ENCODE measurements around the gene GPX8.
A peak's percentile ranks its signal among the peaks of the same experiment; 100 is the strongest.

GPX8 gene

GRCh38 chr5:55180016-55180415 lies 20.0 kb downstream of the GPX8 start:
- no peaks in the 10 kb centered on the region for H4K20me1 ChIP-seq (ENCODE audit: insufficient read depth, low read length)
- no peak for DNase-seq
- no peak overlapping the region for H3K4me2 ChIP-seq (ENCODE audit: insufficient read depth, low read length)
- ATAC-seq (ENCODE audit: insufficient read depth, low read depth), result no peak
- H3K4me1 ChIP-seq (ENCODE audit: insufficient read depth, low read length), result no peaks in the 10 kb centered on the region
- H3K4me3 ChIP-seq (ENCODE audit: low read depth in 1 of 2, low read length in 2 of 2), result no peak overlapping the region
- no peak overlapping the region for H2AFZ ChIP-seq (ENCODE audit: low read depth, low read length)
- H3K9me3 ChIP-seq (ENCODE audit: insufficient read depth, low read length, severe bottlenecking), result no peaks in the 10 kb centered on the region
- TF ChIP-seq EZH2 (IDR thresholded peaks at IDR 0.05; ENCODE audit: borderline replicate concordance, low read depth, low read length, severe bottlenecking), result no peak
- TF ChIP-seq, protein P1, sequence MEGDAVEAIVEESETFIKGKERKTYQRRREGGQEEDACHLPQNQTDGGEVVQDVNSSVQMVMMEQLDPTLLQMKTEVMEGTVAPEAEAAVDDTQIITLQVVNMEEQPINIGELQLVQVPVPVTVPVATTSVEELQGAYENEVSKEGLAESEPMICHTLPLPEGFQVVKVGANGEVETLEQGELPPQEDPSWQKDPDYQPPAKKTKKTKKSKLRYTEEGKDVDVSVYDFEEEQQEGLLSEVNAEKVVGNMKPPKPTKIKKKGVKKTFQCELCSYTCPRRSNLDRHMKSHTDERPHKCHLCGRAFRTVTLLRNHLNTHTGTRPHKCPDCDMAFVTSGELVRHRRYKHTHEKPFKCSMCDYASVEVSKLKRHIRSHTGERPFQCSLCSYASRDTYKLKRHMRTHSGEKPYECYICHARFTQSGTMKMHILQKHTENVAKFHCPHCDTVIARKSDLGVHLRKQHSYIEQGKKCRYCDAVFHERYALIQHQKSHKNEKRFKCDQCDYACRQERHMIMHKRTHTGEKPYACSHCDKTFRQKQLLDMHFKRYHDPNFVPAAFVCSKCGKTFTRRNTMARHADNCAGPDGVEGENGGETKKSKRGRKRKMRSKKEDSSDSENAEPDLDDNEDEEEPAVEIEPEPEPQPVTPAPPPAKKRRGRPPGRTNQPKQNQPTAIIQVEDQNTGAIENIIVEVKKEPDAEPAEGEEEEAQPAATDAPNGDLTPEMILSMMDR (IDR thresholded peaks at IDR 0.05; ENCODE audit: borderline replicate concordance, extremely low read depth, low read length, poor library complexity, severe bottlenecking), result no peak
- no peak overlapping the region for H3K27ac ChIP-seq (ENCODE audit: low read length)
- no peak overlapping the region for H3K9ac ChIP-seq (ENCODE audit: low read depth, low read length)
- no peaks in the 10 kb centered on the region for H3K36me3 ChIP-seq (ENCODE audit: insufficient read depth, low read length)
- H3K27me3 ChIP-seq (ENCODE audit: insufficient read depth, low read length, poor library complexity), result peaks cover 20% of the 10 kb centered on the region
- H3K79me2 ChIP-seq (ENCODE audit: insufficient read depth, low read length), result no peaks in the 10 kb centered on the region

GRCh38 chr5:55187370-55187769 lies 27.4 kb downstream of the GPX8 start:
- no peaks in the 10 kb centered on the region for H3K9me3 ChIP-seq (ENCODE audit: insufficient read depth, low read length, severe bottlenecking)
- no peak overlapping the region for H3K9ac ChIP-seq (ENCODE audit: low read depth, low read length)
- DNase-seq (no peak), ATAC-seq (ENCODE audit: insufficient read depth, low read depth) (no peak)
- H3K4me2 ChIP-seq (ENCODE audit: insufficient read depth, low read length), result no peak overlapping the region
- no peaks in the 10 kb centered on the region for H3K4me1 ChIP-seq (ENCODE audit: insufficient read depth, low read length)
- H3K27me3 ChIP-seq (ENCODE audit: insufficient read depth, low read length, poor library complexity), result peaks cover 27% of the 10 kb centered on the region
- no peaks in the 10 kb centered on the region for H3K79me2 ChIP-seq (ENCODE audit: insufficient read depth, low read length)
- H4K20me1 ChIP-seq (ENCODE audit: insufficient read depth, low read length), result no peaks in the 10 kb centered on the region
- H3K4me3 ChIP-seq (ENCODE audit: low read depth in 1 of 2, low read length in 2 of 2), result no peak overlapping the region
- TF ChIP-seq, protein P1 (IDR thresholded peaks at IDR 0.05; ENCODE audit: borderline replicate concordance, extremely low read depth, low read length, poor library complexity, severe bottlenecking), result peak; percentile 48
- TF ChIP-seq EZH2 (IDR thresholded peaks at IDR 0.05; ENCODE audit: borderline replicate concordance, low read depth, low read length, severe bottlenecking), result no peak
- H3K27ac ChIP-seq (ENCODE audit: low read length), result no peak overlapping the region
- no peak overlapping the region for H2AFZ ChIP-seq (ENCODE audit: low read depth, low read length)
- H3K36me3 ChIP-seq (ENCODE audit: insufficient read depth, low read length), result no peaks in the 10 kb centered on the region

GRCh38 chr5:55188656-55189540 lies 28.9 kb downstream of the GPX8 start:
- Histone ChIP-seq H3K27me3 (ENCODE audit: insufficient read depth, low read length, poor library complexity) (peaks cover 40% of the 10 kb centered on the region), H3K79me2 (ENCODE audit: insufficient read depth, low read length) (no peaks in the 10 kb centered on the region), H3K27ac (ENCODE audit: low read length) (no peak overlapping the region), H3K36me3 (ENCODE audit: insufficient read depth, low read length) (no peaks in the 10 kb centered on the region), H4K20me1 (ENCODE audit: insufficient read depth, low read length) (no peaks in the 10 kb centered on the region), H3K4me1 (ENCODE audit: insufficient read depth, low read length) (no peaks in the 10 kb centered on the region), H3K9me3 (ENCODE audit: insufficient read depth, low read length, severe bottlenecking) (no peaks in the 10 kb centered on the region), H3K4me2 (ENCODE audit: insufficient read depth, low read length) (no peak overlapping the region), H2AFZ (ENCODE audit: low read depth, low read length) (no peak overlapping the region), H3K4me3 (ENCODE audit: low read depth in 1 of 2, low read length in 2 of 2) (no peak overlapping the region), H3K9ac (ENCODE audit: low read depth, low read length) (no peak overlapping the region)
- DNase-seq (no peak), ATAC-seq (ENCODE audit: insufficient read depth, low read depth) (no peak)
- no peak for TF ChIP-seq EZH2 (IDR thresholded peaks at IDR 0.05; ENCODE audit: borderline replicate concordance, low read depth, low read length, severe bottlenecking)

- Histone ChIP-seq H3K4me2 (ENCODE audit: insufficient read depth, low read length) (no peak overlapping the region), H4K20me1 (ENCODE audit: insufficient read depth, low read length) (no peaks in the 10 kb centered on the region), H3K79me2 (ENCODE audit: insufficient read depth, low read length) (no peaks in the 10 kb centered on the region), H2AFZ (ENCODE audit: low read depth, low read length) (no peak overlapping the region), H3K4me3 (ENCODE audit: low read depth in 1 of 2, low read length in 2 of 2) (no peak overlapping the region), H3K36me3 (ENCODE audit: insufficient read depth, low read length) (no peaks in the 10 kb centered on the region), H3K4me1 (ENCODE audit: insufficient read depth, low read length) (no peaks in the 10 kb centered on the region), H3K9me3 (ENCODE audit: insufficient read depth, low read length, severe bottlenecking) (no peaks in the 10 kb centered on the region), H3K27me3 (ENCODE audit: insufficient read depth, low read length, poor library complexity) (peaks cover 32% of the 10 kb centered on the region), H3K27ac (ENCODE audit: low read length) (no peak overlapping the region), H3K9ac (ENCODE audit: low read depth, low read length) (no peak overlapping the region)
- ATAC-seq (ENCODE audit: insufficient read depth, low read depth) (no peak), DNase-seq (no peak)
- TF ChIP-seq, protein P1 (IDR thresholded peaks at IDR 0.05; ENCODE audit: borderline replicate concordance, extremely low read depth, low read length, poor library complexity, severe bottlenecking), result no peak
- TF ChIP-seq EZH2 (IDR thresholded peaks at IDR 0.05; ENCODE audit: borderline replicate concordance, low read depth, low read length, severe bottlenecking), result no peak
These were observed 31.2 kb downstream of the GPX8 start for GRCh38 chr5:55191165-55191564.
